HL-60 (cell line): Measurements from ENCODE around the gene OR5K4.

Experiments
- DNase-seq, 2 experiments: peaks; one replicate each; pipeline ENCODE4 v3.0.0-alpha.2; 2010 to 2020; ENCODE audit warnings: low read depth in 1 of 2, low spot score in 1 of 2
- H3K27ac ChIP-seq: fragments of 250-450 bp; sonication (Bioruptor Pico); replicated peaks from 2 replicates; pipeline ENCODE4 v1.5.1; 2020; ENCODE audit warnings: mild to moderate bottlenecking, moderate library complexity
- H3K27me3 ChIP-seq: fragments of 250-450 bp; sonication (Bioruptor Pico); 2 replicates; pipeline ENCODE4 v1.5.1; 2021; ENCODE audit warnings: mild to moderate bottlenecking, moderate library complexity; ENCODE audit not compliant: insufficient read depth, poor library complexity, severe bottlenecking
- H3K4me3 ChIP-seq: replicated peaks from 2 replicates; pipeline ENCODE4 v1.5.1; 2011; ENCODE audit warnings: mild to moderate bottlenecking, control low read depth, low read length; ENCODE audit not compliant: insufficient read depth
- CTCF ChIP-seq: IDR thresholded peaks from one replicate; pipeline ENCODE4 v1.5.1; 2011; ENCODE audit warnings: low read length, control low read depth, inconsistent platforms; ENCODE audit not compliant: insufficient read depth
- GABPA ChIP-seq: IDR thresholded peaks from 2 replicates; pipeline ENCODE4 v1.6.1; 2012; ENCODE audit warnings: low read depth
- POLR2AphosphoS5 ChIP-seq: IDR thresholded peaks from 2 replicates; pipeline ENCODE4 v1.6.1; 2012; ENCODE audit warnings: low read depth
- SPI1 ChIP-seq: IDR thresholded peaks from 2 replicates; pipeline ENCODE4 v1.6.1; 2012; ENCODE audit warnings: low read depth, mild to moderate bottlenecking, borderline replicate concordance
- TF ChIP-seq, protein P1 (sequence below): IDR thresholded peaks from 2 replicates; pipeline ENCODE4 v1.6.1; 2012; ENCODE audit warnings: low read depth; ENCODE audit not compliant: insufficient replicate concordance

The OR5K4 gene

GRCh38 chr3:98323425-98323824, 30.2 kb upstream of the OR5K4 start:
- no peak for DNase-seq
- no peak overlapping the region for H3K4me3 ChIP-seq
- no peak overlapping the region for H3K27ac ChIP-seq
- TF ChIP-seq, protein P1, sequence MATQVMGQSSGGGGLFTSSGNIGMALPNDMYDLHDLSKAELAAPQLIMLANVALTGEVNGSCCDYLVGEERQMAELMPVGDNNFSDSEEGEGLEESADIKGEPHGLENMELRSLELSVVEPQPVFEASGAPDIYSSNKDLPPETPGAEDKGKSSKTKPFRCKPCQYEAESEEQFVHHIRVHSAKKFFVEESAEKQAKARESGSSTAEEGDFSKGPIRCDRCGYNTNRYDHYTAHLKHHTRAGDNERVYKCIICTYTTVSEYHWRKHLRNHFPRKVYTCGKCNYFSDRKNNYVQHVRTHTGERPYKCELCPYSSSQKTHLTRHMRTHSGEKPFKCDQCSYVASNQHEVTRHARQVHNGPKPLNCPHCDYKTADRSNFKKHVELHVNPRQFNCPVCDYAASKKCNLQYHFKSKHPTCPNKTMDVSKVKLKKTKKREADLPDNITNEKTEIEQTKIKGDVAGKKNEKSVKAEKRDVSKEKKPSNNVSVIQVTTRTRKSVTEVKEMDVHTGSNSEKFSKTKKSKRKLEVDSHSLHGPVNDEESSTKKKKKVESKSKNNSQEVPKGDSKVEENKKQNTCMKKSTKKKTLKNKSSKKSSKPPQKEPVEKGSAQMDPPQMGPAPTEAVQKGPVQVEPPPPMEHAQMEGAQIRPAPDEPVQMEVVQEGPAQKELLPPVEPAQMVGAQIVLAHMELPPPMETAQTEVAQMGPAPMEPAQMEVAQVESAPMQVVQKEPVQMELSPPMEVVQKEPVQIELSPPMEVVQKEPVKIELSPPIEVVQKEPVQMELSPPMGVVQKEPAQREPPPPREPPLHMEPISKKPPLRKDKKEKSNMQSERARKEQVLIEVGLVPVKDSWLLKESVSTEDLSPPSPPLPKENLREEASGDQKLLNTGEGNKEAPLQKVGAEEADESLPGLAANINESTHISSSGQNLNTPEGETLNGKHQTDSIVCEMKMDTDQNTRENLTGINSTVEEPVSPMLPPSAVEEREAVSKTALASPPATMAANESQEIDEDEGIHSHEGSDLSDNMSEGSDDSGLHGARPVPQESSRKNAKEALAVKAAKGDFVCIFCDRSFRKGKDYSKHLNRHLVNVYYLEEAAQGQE, result no peak
- TF ChIP-seq CTCF (no peak), GABPA (no peak), POLR2AphosphoS5 (no peak), SPI1 (no peak)
- H3K27me3 ChIP-seq, result no peaks in the 10 kb centered on the region

DNA sequence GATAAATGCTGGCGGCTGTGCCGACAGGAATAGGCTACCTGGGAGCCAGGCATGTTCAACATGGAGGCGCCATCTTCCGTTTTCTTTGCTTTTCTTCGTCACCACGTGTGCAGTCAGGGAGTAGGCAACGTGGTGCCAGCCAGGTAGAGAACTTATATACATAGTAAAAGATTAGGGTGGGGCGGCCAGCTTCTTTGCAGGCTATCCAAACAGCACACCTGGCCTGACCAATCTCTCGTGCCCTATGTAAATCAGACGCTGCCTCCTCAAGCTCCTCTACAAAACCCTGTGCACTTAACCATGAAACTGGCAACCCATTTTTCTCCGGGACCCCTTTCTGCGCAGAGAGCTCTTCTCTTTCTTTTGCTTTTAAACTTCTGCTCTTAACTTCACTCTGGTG, 28.6 kb upstream of the OR5K4 start:
- H3K27ac ChIP-seq, result no peak overlapping the region
- no peak for DNase-seq
- TF ChIP-seq POLR2AphosphoS5, result no peak
- no peak for TF ChIP-seq CTCF
- TF ChIP-seq, protein P1, result no peak
- TF ChIP-seq SPI1, result no peak
- TF ChIP-seq GABPA, result no peak
- H3K27me3 ChIP-seq, result no peaks in the 10 kb centered on the region
- H3K4me3 ChIP-seq, result no peak overlapping the region

GRCh38 chr3:98326105-98326893, 27.4 kb upstream of the OR5K4 start:
- H3K4me3 ChIP-seq, result no peak overlapping the region
- no peak for DNase-seq
- H3K27ac ChIP-seq, result no peak overlapping the region
- no peaks in the 10 kb centered on the region for H3K27me3 ChIP-seq
- TF ChIP-seq CTCF (no peak), POLR2AphosphoS5 (no peak), GABPA (no peak), SPI1 (no peak)
- TF ChIP-seq, protein P1, result no peak
